Effector CD8-positive, alpha-beta T cell (primary cell): ENCODE results near the gene GPR153.

Source experiments
- DNase-seq: peaks from one replicate; lab custom pipeline; 2025; lab: John Stamatoyannopoulos, UW

The GPR153 gene

GRCh38 chr1:6248932-6249738, 11.8 kb downstream of the GPR153 start:
- no peak for DNase-seq

GRCh38 chr1:6248161-6248776, 12.6 kb downstream of the GPR153 start:
- DNase-seq, result no peak

- DNase-seq, result no peak
These were observed 13.2 kb downstream of the GPR153 start for GRCh38 chr1:6247651-6248050.

- peak; percentile 69 for DNase-seq
These were observed 14.1 kb downstream of the GPR153 start for GRCh38 chr1:6246497-6247467.

- peak; percentile 29 for DNase-seq
These were observed 14.9 kb downstream of the GPR153 start for GRCh38 chr1:6245869-6246496.

GRCh38 chr1:6245086-6245868, 15.6 kb downstream of the GPR153 start:
- peak; percentile 59 for DNase-seq

- no peak for DNase-seq
These were observed 16.4 kb downstream of the GPR153 start for GRCh38 chr1:6244401-6245049.

GRCh38 chr1:6243993-6244392, 16.9 kb downstream of the GPR153 start, which contains the start of gene HES3:
Gene HES3 (plus strand): TSS chr1:6244179. CDS start chr1:6244366, 187 bp downstream.
- no peak for DNase-seq

GRCh38 chr1:6243053-6243834, 17.7 kb downstream of the GPR153 start:
- no peak for DNase-seq

GRCh38 chr1:6241887-6242740, 18.8 kb downstream of the GPR153 start:
- DNase-seq, result no peak

- DNase-seq, result no peak
These were observed 19.6 kb downstream of the GPR153 start for GRCh38 chr1:6241107-6241886.

- DNase-seq, result no peak
These were observed 20.7 kb downstream of the GPR153 start for GRCh38 chr1:6239950-6240768.

- DNase-seq, result no peak
These were observed 21.6 kb downstream of the GPR153 start for GRCh38 chr1:6239213-6239752.

GRCh38 chr1:6237093-6237492, 23.8 kb downstream of the GPR153 start:
- DNase-seq, result no peak

- no peak for DNase-seq
These were observed 25.6 kb downstream of the GPR153 start for GRCh38 chr1:6235296-6235677.

- DNase-seq, result no peak
These were observed 26.2 kb downstream of the GPR153 start for GRCh38 chr1:6234502-6235295.
